GM13976 (cell line): ENCODE data around the gene RARA.

ENCODE experiments used
- DNase-seq: peaks from one replicate; pipeline ENCODE4 v3.0.0; 2012; ENCODE audit warnings: low spot score
- CTCF ChIP-seq: IDR thresholded peaks from 2 replicates; pipeline ENCODE4 v1.5.1; 2012; ENCODE audit warnings: borderline replicate concordance, mild to moderate bottlenecking; ENCODE audit not compliant: insufficient read depth; ENCODE audit errors: extremely low read depth, missing control alignments, control extremely low read depth
- in situ Hi-C: fragments of 300-500 bp; cut with MboI; formaldehyde crosslinking; loops from one replicate; pipeline ENCODE4 v1.12.0; 2022; ENCODE audit warnings: low sequenced_read_pairs, mixed read lengths, inconsistent platforms; ENCODE audit not compliant: unreplicated experiment

Gene RARA

GRCh38 chr17:40309031-40309948, at the start of gene RARA:
Gene RARA, plus strand, starts transcription at chr17:40309180. Its CDS starts 22,039 bp downstream, at chr17:40331219.
- TF ChIP-seq CTCF, result no peak
- in situ Hi-C loops, result no loop called here
- peak; percentile 77 for DNase-seq

GRCh38 chr17:40259505-40259904, 49.5 kb upstream of the RARA start:
- no peak for DNase-seq
- in situ Hi-C loops, result no loop called here
- TF ChIP-seq CTCF, result no peak

- in situ Hi-C loops, result no loop called here
- DNase-seq, result no peak
- no peak for TF ChIP-seq CTCF
These were observed 48.5 kb upstream of the RARA start for GRCh38 chr17:40260528-40260927.

GRCh38 chr17:40264458-40265185, 44.4 kb upstream of the RARA start:
- no peak for TF ChIP-seq CTCF
- in situ Hi-C loops, result no loop called here
- no peak for DNase-seq

GRCh38 chr17:40265337-40265736, 43.6 kb upstream of the RARA start:
- in situ Hi-C loops, result no loop called here
- TF ChIP-seq CTCF, result no peak
- no peak for DNase-seq

GRCh38 chr17:40266882-40267281, 42.1 kb upstream of the RARA start:
- in situ Hi-C loops, result no loop called here
- no peak for TF ChIP-seq CTCF
- no peak for DNase-seq
